HepG2 (cell line): Measurements from ENCODE around the gene NPW. TPM values are rescaled to one million over a fixed set of nuclear protein-coding genes. Genes with fewer than 3 reads are reported as not detected.

Experiments
- ARHGAP35 ChIP-seq: sonication (generic); formaldehyde crosslinking; IDR thresholded peaks from 2 replicates; pipeline ENCODE4 v1.9.0; 2022; ENCODE audit warnings: mild to moderate bottlenecking, inconsistent platforms, moderate library complexity, missing genetic modification reagents, borderline replicate concordance
- BRF2 ChIP-seq: sonication (generic); formaldehyde crosslinking; IDR thresholded peaks from 2 replicates; pipeline ENCODE4 v1.8.1; 2022; ENCODE audit warnings: mild to moderate bottlenecking, missing genetic modification reagents
- EEA1 ChIP-seq: sonication (generic); formaldehyde crosslinking; IDR thresholded peaks from 2 replicates; pipeline ENCODE4 v1.5.1; 2020; ENCODE audit warnings: mild to moderate bottlenecking, missing genetic modification reagents, borderline replicate concordance
- HHEX ChIP-seq: IDR thresholded peaks from 2 replicates; pipeline ENCODE4 v1.6.1; 2016; ENCODE audit warnings: control low read depth
- HMG20B ChIP-seq: conservative IDR thresholded peaks from 2 replicates; pipeline ENCODE4 v1.6.1; 2016; ENCODE audit warnings: missing genetic modification reagents, missing compliant biosample characterization
- MXD4 ChIP-seq: IDR thresholded peaks from 2 replicates; pipeline ENCODE4 v1.6.1; 2016; ENCODE audit warnings: mild to moderate bottlenecking, missing biosample characterization, missing genetic modification reagents
- NR3C1 ChIP-seq: sonication (generic); formaldehyde crosslinking; IDR thresholded peaks from 2 replicates; pipeline ENCODE4 v1.4.0; 2020; ENCODE audit warnings: missing genetic modification reagents
- SNAPC4 ChIP-seq: sonication (generic); formaldehyde crosslinking; IDR thresholded peaks from 2 replicates; pipeline ENCODE4 v1.4.0; 2020; ENCODE audit warnings: mild to moderate bottlenecking, missing genetic modification reagents
- SRSF9 ChIP-seq: fragments of 200-400 bp; formaldehyde crosslinking; IDR thresholded peaks from 2 replicates; pipeline ENCODE4 v1.6.1; 2018; ENCODE audit warnings: borderline replicate concordance, mild to moderate bottlenecking, low read depth, low read length; ENCODE audit not compliant: insufficient read depth, poor library complexity, severe bottlenecking
- U2AF2 ChIP-seq: fragments of 200-400 bp; formaldehyde crosslinking; IDR thresholded peaks from 2 replicates; pipeline ENCODE4 v1.6.1; 2017; ENCODE audit warnings: low read depth, mild to moderate bottlenecking, low read length
- ZBTB14 ChIP-seq: sonication (generic); formaldehyde crosslinking; IDR thresholded peaks from 2 replicates; pipeline ENCODE4 v1.4.0; 2020; ENCODE audit warnings: missing genetic modification reagents
- ZNF10 ChIP-seq: sonication (generic); formaldehyde crosslinking; IDR thresholded peaks from 2 replicates; pipeline ENCODE4 v1.4.0; 2020; ENCODE audit warnings: mild to moderate bottlenecking, low read depth, missing genetic modification reagents, borderline replicate concordance
- ZNF143 ChIP-seq: sonication (generic); formaldehyde crosslinking; IDR thresholded peaks from 2 replicates; pipeline ENCODE4 v1.4.0; 2020; ENCODE audit warnings: missing genetic modification reagents
- ZNF180 ChIP-seq: sonication (generic); formaldehyde crosslinking; IDR thresholded peaks from 2 replicates; pipeline ENCODE4 v1.4.0; 2020; ENCODE audit warnings: low read depth, missing genetic modification reagents, borderline replicate concordance
- ZNF24 ChIP-seq: fragments of 450-650 bp; IDR thresholded peaks from 2 replicates; pipeline ENCODE4 v1.6.1; 2017; ENCODE audit warnings: antibody characterized with exemption, mild to moderate bottlenecking
- ZNF33A ChIP-seq: sonication (generic); formaldehyde crosslinking; IDR thresholded peaks from 2 replicates; pipeline ENCODE4 v1.5.1; 2020; ENCODE audit warnings: missing genetic modification reagents, mild to moderate bottlenecking, moderate library complexity, borderline replicate concordance
- ZNF503 ChIP-seq: sonication (generic); formaldehyde crosslinking; IDR thresholded peaks from 2 replicates; pipeline ENCODE4 v1.4.0; 2020; ENCODE audit warnings: missing genetic modification reagents
- ZNF543 ChIP-seq: sonication (generic); formaldehyde crosslinking; IDR thresholded peaks from 2 replicates; pipeline ENCODE4 v1.4.0; 2020; ENCODE audit warnings: mild to moderate bottlenecking, missing genetic modification reagents
- ZNF562 ChIP-seq: sonication (generic); formaldehyde crosslinking; IDR thresholded peaks from 2 replicates; pipeline ENCODE4 v1.8.0; 2022; ENCODE audit warnings: missing genetic modification reagents, borderline replicate concordance
- ZNF768 ChIP-seq: sonication (generic); formaldehyde crosslinking; IDR thresholded peaks from 2 replicates; pipeline ENCODE4 v1.4.0; 2020; ENCODE audit warnings: missing genetic modification reagents
- ZNF83 ChIP-seq: sonication (generic); formaldehyde crosslinking; IDR thresholded peaks from 2 replicates; pipeline ENCODE4 v1.4.0; 2020; ENCODE audit warnings: missing genetic modification reagents, mild to moderate bottlenecking, borderline replicate concordance
- polyA plus RNA-seq, 8 experiments: library from polyadenylated mRNA; depleted of rRNA in 3 of 8; stranded (reverse) in 7 of 8; unstranded in 1 of 8; fragments of >200 nt; fragmentation: Illumina TruSeq in 4 of 8; extraction: Trizol in 4 of 8; gene quantifications; 2 replicates each; pipeline versions ENCODE4 v1.2.1 to v1.2.3, GENCODE V29; 2011 to 2016; ENCODE audit warnings: low read depth in 4 of 8, missing spikeins in 1 of 8, mixed read lengths in 1 of 8; ENCODE audit not compliant: insufficient read depth in 1 of 8
- total RNA-seq, 5 experiments: library from RNA; depleted of rRNA; stranded (reverse); fragments of >200 nt; fragmentation: Illumina TruSeq; extraction: Trizol; gene quantifications; 2 replicates each; pipeline ENCODE4 v1.2.3, GENCODE V29; 2016; ENCODE audit warnings: low read depth in 1 of 5

NPW gene
- total and polyA plus RNA-seq, 2 of the 13 experiments (the other 11 are each of a cell fraction or from before 2014, with no cell fraction given) = 0.24 to 0.97 TPM

- TF ChIP-seq ARHGAP35 (CRISPR knock-in tag) = peak; percentile 93
- TF ChIP-seq ZNF83 = peak; percentile 76; the same call in 1 of the 2 replicates
- TF ChIP-seq SRSF9 = no peak
- TF ChIP-seq BRF2 (CRISPR knock-in tag) = no peak
- TF ChIP-seq U2AF2 = no peak
- no peak for TF ChIP-seq NR3C1 (CRISPR knock-in tag)
- TF ChIP-seq ZNF143 = peak; percentile 85
- TF ChIP-seq ZNF562 (CRISPR knock-in tag) = no peak
- TF ChIP-seq MXD4 (CRISPR knock-in tag) = peak; percentile 92
- no peak for TF ChIP-seq ZNF10 (CRISPR knock-in tag)
- TF ChIP-seq HHEX = no peak
- TF ChIP-seq HMG20B (CRISPR knock-in tag) = no peak
- TF ChIP-seq EEA1 (CRISPR knock-in tag) = no peak
- peak; percentile 83; the same call in 1 of the 2 replicates for TF ChIP-seq ZNF503 (CRISPR knock-in tag)
- TF ChIP-seq ZNF543 (CRISPR knock-in tag) = peak; percentile 91
- TF ChIP-seq ZNF33A = no peak
- 0 out of 2 replicates have a peak, but pooled peaks have one; percentile 30 for TF ChIP-seq ZNF180 (CRISPR knock-in tag)
- peak; percentile 21; the same call in 1 of the 2 replicates for TF ChIP-seq ZNF768 (CRISPR knock-in tag)
- TF ChIP-seq SNAPC4 = 0 out of 2 replicates have a peak, but pooled peaks have one; percentile 71
- no peak for TF ChIP-seq ZNF24
- TF ChIP-seq ZBTB14 (CRISPR knock-in tag) = peak; percentile 88
Observed at GRCh38 chr16:1971796-1972489, 47.6 kb upstream of the NPW start, which contains the start of gene TBL3 (continued).
